Spleen (tissue), 7 donors: ENCODE measurements around the gene CHMP4B.

Source experiments
- POLR2A ChIP-seq, 3 donors: fragments of 450-650 bp; IDR thresholded peaks; one replicate each; pipeline ENCODE4 v1.5.1; 2017; ENCODE audit warnings: antibody characterized with exemption in 3 of 3, mild to moderate bottlenecking in 1 of 3
- POLR2AphosphoS5 ChIP-seq, 3 donors: sonication (generic); formaldehyde crosslinking; IDR thresholded peaks; one replicate each; pipeline ENCODE4 v1.5.1; 2017; ENCODE audit warnings: antibody characterized with exemption in 3 of 3
- TF ChIP-seq, protein P1 (sequence below), 11 experiments: fragments of 200-600 bp in 7 of 11; fragments of 450-650 bp in 4 of 11; sonication (generic) in 4 of 11; IDR thresholded peaks in 8 of 11; conservative IDR thresholded peaks in 3 of 11; 1 replicate in 7 of 11; 2 replicates in 4 of 11; pipeline versions ENCODE4 v1.4.0 to v1.8.0; 2016 to 2021; ENCODE audit warnings: antibody characterized with exemption in 11 of 11, inconsistent platforms in 4 of 11, mild to moderate bottlenecking in 1 of 11
- donor health status: DM: no; HTN: no; CAD: no; lungs with moderate emphysema.
- donor health status: DM: no; HTN: no; CAD: no.
- donor health status: DM: no; HTN: no; CAD: no.

- TF ChIP-seq, protein P1, sequence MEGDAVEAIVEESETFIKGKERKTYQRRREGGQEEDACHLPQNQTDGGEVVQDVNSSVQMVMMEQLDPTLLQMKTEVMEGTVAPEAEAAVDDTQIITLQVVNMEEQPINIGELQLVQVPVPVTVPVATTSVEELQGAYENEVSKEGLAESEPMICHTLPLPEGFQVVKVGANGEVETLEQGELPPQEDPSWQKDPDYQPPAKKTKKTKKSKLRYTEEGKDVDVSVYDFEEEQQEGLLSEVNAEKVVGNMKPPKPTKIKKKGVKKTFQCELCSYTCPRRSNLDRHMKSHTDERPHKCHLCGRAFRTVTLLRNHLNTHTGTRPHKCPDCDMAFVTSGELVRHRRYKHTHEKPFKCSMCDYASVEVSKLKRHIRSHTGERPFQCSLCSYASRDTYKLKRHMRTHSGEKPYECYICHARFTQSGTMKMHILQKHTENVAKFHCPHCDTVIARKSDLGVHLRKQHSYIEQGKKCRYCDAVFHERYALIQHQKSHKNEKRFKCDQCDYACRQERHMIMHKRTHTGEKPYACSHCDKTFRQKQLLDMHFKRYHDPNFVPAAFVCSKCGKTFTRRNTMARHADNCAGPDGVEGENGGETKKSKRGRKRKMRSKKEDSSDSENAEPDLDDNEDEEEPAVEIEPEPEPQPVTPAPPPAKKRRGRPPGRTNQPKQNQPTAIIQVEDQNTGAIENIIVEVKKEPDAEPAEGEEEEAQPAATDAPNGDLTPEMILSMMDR (IDR thresholded peaks at IDR 0.05 in 8 of 11, conservative IDR thresholded peaks at IDR 0.05 in 3 of 11), result no peak
- TF ChIP-seq POLR2AphosphoS5 (IDR thresholded peaks at IDR 0.05) (no peak), POLR2A (IDR thresholded peaks at IDR 0.05) (no peak)
Measured at GRCh38 chr20:33767777-33768138, 43.4 kb upstream of the CHMP4B start.
